Measurements from ENCODE around the gene MPHOSPH8.
A peak's percentile ranks its signal among the peaks of the same experiment; 100 is the strongest.
"Not testable (repeated sequence)": the region's sequence is repeated elsewhere in the genome, so short reads cannot be mapped to it uniquely, and the experiment has no call there.

Gene MPHOSPH8

DNA sequence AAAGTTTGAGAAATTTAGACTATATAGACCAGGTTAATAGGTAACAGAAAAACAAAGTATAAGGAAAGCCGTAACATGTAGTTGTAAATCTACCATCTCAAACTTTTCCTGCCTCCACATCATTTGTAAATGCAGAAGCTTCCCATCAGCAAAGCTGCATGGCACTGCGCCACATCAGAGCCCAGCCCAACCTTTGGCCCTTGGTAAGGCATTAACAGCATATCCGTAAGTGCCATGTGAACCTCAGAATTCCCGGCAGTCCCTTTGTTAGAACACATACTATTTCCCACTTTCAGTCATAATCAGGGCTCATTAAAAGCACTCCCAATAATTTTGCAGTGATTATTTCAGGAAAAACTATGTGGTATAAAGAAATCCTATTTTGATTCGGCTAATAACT, 51.6 kb downstream of the MPHOSPH8 start:
- DNase-seq, result no peak

GRCh38 chr13:19685437-19685836, 52.0 kb downstream of the MPHOSPH8 start:
- DNase-seq, result no peak

DNA sequence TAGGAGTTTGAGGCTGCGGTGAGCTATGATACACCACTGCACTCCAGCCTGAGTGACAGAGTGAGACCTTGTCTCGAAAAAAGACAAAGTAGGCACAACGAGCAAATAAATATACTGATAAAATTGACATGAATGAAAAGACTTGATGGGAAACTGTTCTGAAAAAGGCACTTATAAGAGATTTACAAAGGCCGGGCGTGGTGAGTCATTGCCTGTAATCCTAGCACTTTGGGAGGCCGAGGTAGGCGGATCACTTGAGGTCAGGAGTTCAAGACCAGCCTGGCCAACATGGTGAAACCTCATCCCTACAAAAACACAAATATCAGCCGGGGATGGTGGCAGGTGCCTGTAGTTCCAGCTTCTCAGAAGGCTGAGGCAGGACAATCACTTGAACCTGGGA, 58.0 kb downstream of the MPHOSPH8 start:
- peak; percentile 9 for DNase-seq

DNA sequence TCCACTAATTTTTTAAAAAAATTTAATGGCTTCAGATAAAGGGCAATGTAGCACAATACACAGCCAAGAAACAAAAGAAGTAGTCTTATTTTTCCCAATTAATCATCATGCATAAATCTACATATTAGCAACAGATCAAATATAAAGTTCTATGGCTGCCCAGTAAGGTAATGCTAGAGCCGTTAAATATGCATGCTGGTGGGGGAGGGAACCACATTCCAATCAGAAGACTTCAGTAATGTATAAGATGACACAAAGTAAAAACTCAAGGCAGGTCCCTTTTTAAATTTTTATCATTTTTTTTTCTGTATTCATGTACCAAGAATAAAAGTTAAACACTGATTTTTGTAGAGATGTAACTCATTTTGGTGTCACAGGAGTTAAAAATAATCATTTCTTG, 62.0 kb downstream of the MPHOSPH8 start:
- peak; percentile 51 for DNase-seq

- no peak for DNase-seq
Measured at GRCh38 chr13:19695829-19696228, 62.4 kb downstream of the MPHOSPH8 start.

DNA sequence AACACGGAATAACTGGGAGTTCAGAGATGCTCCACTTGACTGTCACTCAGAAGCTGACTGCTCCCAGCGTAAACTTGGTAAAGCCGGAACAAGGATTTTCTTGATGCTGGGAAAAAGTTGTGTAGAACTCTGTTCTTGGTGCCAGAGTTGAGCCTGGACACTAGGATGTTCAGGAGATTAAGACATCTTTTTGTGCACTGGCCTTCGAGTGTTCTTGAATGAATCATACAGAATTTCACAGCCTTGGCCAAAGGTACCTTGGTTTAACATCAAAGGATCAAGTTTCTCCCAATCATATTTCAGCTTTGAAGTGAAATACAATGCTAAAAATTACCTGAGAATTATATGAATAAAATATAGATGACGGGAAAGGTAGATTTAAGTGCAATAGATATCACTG, 67.5 kb downstream of the MPHOSPH8 start:
- not testable (repeated sequence) for DNase-seq

DNA sequence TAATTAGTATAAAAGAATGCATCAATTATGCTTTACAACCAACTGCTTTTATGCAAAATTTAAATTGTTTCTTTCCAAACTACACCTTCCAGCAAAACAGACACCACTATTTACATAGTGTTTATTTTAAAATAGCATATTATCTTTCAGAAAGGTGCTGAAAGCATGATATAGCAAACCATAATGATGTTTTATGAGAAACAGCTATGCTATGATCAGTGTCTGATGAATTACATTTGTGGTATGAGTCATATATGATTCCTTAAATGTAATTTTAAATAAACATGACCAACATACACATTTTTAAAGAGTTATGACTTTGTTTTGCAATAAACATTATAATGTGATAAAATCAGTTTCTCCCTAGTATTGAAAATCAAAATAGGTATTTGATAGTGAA, 68.2 kb downstream of the MPHOSPH8 start:
- peak; percentile 48 for DNase-seq

- DNase-seq, result not testable (repeated sequence)
Measured at GRCh38 chr13:19704256-19704655, 70.8 kb downstream of the MPHOSPH8 start.

DNA sequence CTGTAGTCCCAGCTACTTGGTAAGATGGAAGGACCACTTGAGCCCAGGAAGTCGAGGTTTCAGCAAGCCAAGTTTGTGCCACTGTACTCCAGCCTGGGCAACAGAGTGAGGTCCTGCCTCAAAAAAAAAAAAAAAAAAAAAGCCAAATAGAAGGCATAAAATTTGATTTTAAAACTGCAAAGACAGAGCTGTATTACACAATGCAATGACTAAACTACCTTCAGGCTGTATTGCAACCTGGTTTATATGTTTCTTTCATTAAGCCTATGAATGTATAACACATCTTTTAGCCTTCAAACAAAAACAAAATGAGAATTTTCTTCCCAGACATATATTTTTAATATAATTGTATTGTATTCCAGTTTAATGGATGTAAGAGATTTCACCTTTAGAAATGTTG, 75.6 kb downstream of the MPHOSPH8 start:
- not testable (repeated sequence) for DNase-seq

DNA sequence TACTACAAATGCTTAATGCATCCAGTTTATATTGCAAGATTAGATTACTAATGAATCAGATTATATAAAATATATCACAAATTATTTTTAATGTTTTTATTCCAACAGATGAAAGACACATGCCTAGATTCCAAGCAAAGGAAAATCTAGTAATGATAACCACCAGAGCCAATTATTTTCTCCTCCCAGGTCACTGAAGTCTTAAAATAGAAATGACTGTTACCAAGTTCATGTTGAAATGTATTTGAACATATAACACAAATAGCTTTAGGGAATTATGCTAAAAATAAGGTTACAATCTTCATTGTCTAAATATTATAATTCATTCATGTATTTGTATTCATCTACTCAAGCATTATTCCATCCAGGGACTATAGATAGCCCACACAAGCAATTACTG, 76.3 kb downstream of the MPHOSPH8 start:
- not testable (repeated sequence) for DNase-seq

DNA sequence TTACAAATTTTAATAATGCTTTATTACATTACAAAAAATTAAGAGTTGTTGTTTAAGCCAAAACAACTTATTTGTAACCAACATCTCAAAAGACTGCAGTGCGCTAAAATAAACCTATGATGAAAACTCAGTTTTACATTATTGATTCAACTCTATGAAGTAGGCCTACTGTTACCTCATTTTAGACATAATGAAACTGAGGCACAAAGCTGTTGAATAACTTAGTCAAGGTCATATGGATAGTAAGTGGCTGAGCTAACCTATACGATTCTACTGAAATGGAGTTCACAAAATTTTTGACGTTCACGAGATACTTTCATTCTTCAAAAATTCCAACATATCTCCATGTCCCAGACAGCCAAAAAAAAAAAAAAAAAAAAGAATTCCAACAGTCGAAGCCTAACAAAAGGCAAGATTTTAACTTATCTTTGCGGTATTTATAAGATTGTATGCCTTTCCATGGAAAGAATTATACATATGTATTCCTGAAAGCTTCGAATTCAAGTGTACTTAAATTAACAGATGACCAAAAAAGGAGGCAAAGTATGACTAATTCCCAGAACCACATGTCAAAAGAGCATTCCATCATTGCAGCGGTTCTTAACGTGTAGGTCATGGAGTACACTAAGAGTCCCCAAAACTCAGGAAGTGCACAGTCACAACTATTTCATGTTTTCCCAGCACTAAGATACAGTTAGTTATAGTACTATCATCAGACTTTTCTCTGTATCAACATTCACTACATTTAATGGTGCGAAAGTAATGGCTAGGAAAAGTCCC, 79.9 kb downstream of the MPHOSPH8 start:
- DNase-seq, result peak; percentile 89

DNA sequence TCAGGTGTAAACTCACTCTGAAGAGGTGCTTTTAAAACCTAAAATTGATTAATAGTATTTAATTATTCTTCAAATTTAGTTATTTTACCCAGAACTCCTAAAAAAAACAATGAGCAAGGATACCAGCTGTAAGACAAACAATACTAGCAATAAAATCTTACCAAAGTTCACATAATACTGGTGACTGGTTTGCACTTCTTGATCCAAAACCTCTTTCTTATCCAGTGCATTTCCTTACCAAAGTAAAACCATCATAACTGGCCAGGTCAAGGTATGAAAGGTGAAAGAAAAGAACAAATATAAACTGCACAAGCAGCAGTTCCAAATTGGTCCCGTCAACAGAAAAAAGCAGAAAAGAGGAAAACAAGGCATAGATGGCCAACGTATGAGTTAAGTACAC, 86.6 kb downstream of the MPHOSPH8 start:
- DNase-seq, result no peak

Data from fibroblast of skin of back (primary cell).